Osteoblast (primary cell): ENCODE results near the gene REEP6. TPM values are rescaled to one million over a fixed set of nuclear protein-coding genes. Genes with fewer than 3 reads are reported as not detected.
"Not testable (repeated sequence)": the region's sequence is repeated elsewhere in the genome, so short reads cannot be mapped to it uniquely, and the experiment has no call there.

ENCODE experiments used
- DNase-seq: peaks from one replicate; pipeline ENCODE4 v3.0.0; 2011; ENCODE audit warnings: low spot score, mixed read lengths; ENCODE audit not compliant: insufficient read length; ENCODE audit errors: missing footprints
- H2AFZ ChIP-seq: 2 replicates; pipeline ENCODE4 v1.6.0; 2011; ENCODE audit warnings: mild to moderate bottlenecking, low read length
- H3K27ac ChIP-seq: 2 replicates; pipeline ENCODE4 v1.5.1; 2011; ENCODE audit warnings: mild to moderate bottlenecking, low read depth, low read length, moderate library complexity
- H3K27me3 ChIP-seq: 2 replicates; pipeline ENCODE4 v1.6.0; 2012; ENCODE audit warnings: mild to moderate bottlenecking, control low read depth, inconsistent platforms, low read length, moderate library complexity; ENCODE audit not compliant: insufficient read depth
- H3K36me3 ChIP-seq: 2 replicates; pipeline ENCODE4 v1.5.1; 2011; ENCODE audit warnings: mild to moderate bottlenecking, low read length, control low read depth, moderate library complexity; ENCODE audit not compliant: insufficient read depth
- H3K4me1 ChIP-seq: 2 replicates; pipeline ENCODE4 v1.5.1; 2011; ENCODE audit warnings: mild to moderate bottlenecking, low read length, control low read depth, moderate library complexity; ENCODE audit not compliant: insufficient read depth
- H3K4me2 ChIP-seq: 2 replicates; pipeline ENCODE4 v1.6.0; 2011; ENCODE audit warnings: mild to moderate bottlenecking, low read length; ENCODE audit not compliant: insufficient read depth
- H3K4me3 ChIP-seq: fragments of 200-600 bp; sonication (generic); 3 replicates; pipeline ENCODE4 v1.5.1; 2012; ENCODE audit warnings: mild to moderate bottlenecking, low read length, inconsistent platforms; ENCODE audit not compliant: insufficient read depth
- H3K79me2 ChIP-seq: 2 replicates; pipeline ENCODE4 v1.6.0; 2012; ENCODE audit warnings: mild to moderate bottlenecking, low read length, control low read depth, inconsistent platforms; ENCODE audit not compliant: insufficient read depth
- H3K9me3 ChIP-seq: 2 replicates; pipeline ENCODE4 v1.5.1; 2011; ENCODE audit warnings: low read depth, low read length, control low read depth
- H4K20me1 ChIP-seq: 2 replicates; pipeline ENCODE4 v1.6.0; 2012; ENCODE audit warnings: mild to moderate bottlenecking, low read length, control low read depth; ENCODE audit not compliant: insufficient read depth
- CTCF ChIP-seq: IDR thresholded peaks from 2 replicates; pipeline ENCODE4 v1.5.1; 2011; ENCODE audit warnings: mild to moderate bottlenecking, low read depth, low read length, moderate library complexity; ENCODE audit errors: extremely low read depth
- total RNA-seq: library from RNA; depleted of rRNA; stranded (reverse); fragments of >200 nt; gene quantifications from 2 replicates; pipeline ENCODE4 v1.2.3, GENCODE V29; 2012

REEP6 gene
- total RNA-seq, 1 donor: 1.8 TPM

DNA sequence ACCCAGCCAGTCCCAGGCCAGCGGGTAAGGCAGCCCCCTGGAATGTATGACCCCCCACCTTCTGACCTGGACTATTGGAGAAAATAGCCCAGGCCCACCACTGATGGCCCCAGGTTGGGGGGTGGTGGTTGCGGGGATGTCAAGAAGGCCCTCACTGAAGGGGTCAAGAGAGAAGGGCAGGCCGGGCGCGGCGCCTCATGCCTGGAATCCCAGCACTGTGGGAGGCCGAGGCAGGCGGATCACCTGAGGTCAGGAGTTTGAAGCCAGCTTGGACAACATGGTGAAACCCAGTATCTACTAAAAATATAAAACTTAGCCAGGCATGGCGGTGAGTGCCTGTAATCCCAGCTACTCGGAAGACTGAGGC is 23.3 kb downstream of the REEP6 start:
- DNase-seq: no peak
- Histone ChIP-seq H4K20me1 (no peaks in the 10 kb centered on the region), H3K79me2 (no peaks in the 10 kb centered on the region), H3K9me3 (no peaks in the 10 kb centered on the region), H3K27ac (no peak overlapping the region), H3K4me1 (no peaks in the 10 kb centered on the region), H3K4me3 (no peak overlapping the region), H3K4me2 (no peak overlapping the region), H3K27me3 (peaks cover 26% of the 10 kb centered on the region), H3K36me3 (no peaks in the 10 kb centered on the region), H2AFZ (no peak overlapping the region)
- TF ChIP-seq CTCF: no peak

- no peaks in the 10 kb centered on the region for H4K20me1 ChIP-seq
- H3K4me2 ChIP-seq: no peak overlapping the region
- H2AFZ ChIP-seq: no peak overlapping the region
- H3K4me1 ChIP-seq: no peaks in the 10 kb centered on the region
- no peaks in the 10 kb centered on the region for H3K9me3 ChIP-seq
- no peaks in the 10 kb centered on the region for H3K36me3 ChIP-seq
- no peaks in the 10 kb centered on the region for H3K79me2 ChIP-seq
- TF ChIP-seq CTCF: no peak
- H3K27me3 ChIP-seq: peaks cover 21% of the 10 kb centered on the region
- no peak overlapping the region for H3K27ac ChIP-seq
- DNase-seq: peak; percentile 87
- no peak overlapping the region for H3K4me3 ChIP-seq
Observed at GRCh38 chr19:1514986-1515721, 24.2 kb downstream of the REEP6 start.

DNA sequence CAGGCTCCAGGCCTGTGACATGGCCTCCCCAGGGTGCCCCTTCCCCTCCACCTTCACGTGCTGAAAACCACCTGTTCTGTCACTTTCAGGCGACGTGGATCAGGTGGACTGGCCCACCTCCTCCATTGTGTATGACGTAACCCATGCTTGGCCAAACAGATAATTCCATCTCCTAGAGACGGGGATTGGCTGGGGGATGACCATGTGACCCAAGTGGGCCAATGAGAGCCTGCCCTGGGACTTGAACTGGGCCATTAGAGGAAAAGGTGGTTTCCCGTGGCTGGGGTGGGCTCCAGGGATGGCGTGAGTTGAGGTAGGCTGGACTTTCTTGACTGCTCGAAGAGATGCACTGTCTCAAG is 25.4 kb downstream of the REEP6 start:
- TF ChIP-seq CTCF: no peak
- peak; percentile 90 for DNase-seq
- Histone ChIP-seq H3K79me2 (no peaks in the 10 kb centered on the region), H3K4me2 (no peak overlapping the region), H3K27ac (no peak overlapping the region), H3K4me3 (no peak overlapping the region), H2AFZ (no peak overlapping the region), H4K20me1 (no peaks in the 10 kb centered on the region), H3K36me3 (no peaks in the 10 kb centered on the region), H3K27me3 (peaks cover 13% of the 10 kb centered on the region), H3K4me1 (no peaks in the 10 kb centered on the region), H3K9me3 (no peaks in the 10 kb centered on the region)

DNA sequence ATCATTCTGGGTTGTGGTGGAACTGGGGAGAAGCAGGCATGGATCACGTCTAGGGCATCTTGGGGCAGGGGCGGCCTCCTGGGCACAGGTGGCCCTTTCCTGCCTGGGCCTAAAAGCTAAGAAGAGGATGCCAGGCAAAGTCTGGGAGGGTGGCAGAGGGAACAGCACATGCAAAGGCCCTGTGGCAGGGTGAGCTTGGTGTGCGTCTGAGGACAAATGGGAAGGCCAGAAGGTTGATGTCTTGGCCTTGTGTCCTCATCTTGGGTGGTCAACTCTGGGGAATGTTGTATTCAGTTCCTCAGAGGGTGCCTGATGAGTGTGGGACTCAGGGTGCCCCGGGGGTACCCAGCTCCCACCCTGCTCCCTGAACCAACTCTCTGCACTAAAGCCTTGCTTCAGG is 27.5 kb downstream of the REEP6 start:
- Histone ChIP-seq H3K27ac (no peak overlapping the region), H3K9me3 (no peaks in the 10 kb centered on the region), H3K4me3 (no peak overlapping the region), H3K4me2 (no peak overlapping the region), H4K20me1 (no peaks in the 10 kb centered on the region), H2AFZ (no peak overlapping the region), H3K79me2 (no peaks in the 10 kb centered on the region), H3K27me3 (peaks cover 11% of the 10 kb centered on the region), H3K4me1 (no peaks in the 10 kb centered on the region), H3K36me3 (no peaks in the 10 kb centered on the region)
- no peak for TF ChIP-seq CTCF
- DNase-seq: peak; percentile 48

DNA sequence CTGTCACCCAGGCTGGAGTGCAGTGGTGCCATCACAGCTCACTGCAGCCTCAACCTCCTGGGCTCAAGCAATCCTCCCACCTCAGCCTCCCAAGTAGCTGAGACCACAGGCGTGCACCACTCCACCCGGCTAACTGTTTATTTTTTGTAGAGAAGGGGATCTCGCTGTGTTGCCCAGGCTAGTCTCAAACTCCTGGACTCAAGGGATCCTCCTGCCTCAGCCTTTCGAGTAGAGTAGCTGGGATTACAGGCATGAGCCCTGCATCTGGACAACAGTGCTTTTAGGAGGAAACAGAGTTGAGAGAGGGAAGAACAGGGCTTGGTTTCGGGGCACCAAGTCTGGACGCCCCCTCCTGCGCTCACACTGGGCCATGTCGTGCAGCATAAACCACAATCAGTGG is 28.8 kb downstream of the REEP6 start:
- H3K9me3 ChIP-seq, H3K4me1 ChIP-seq, H3K27ac ChIP-seq, H4K20me1 ChIP-seq, H3K79me2 ChIP-seq, H3K4me2 ChIP-seq, H2AFZ ChIP-seq, H3K36me3 ChIP-seq, H3K4me3 ChIP-seq: not testable (repeated sequence)
- peak; percentile 66 for DNase-seq
- H3K27me3 ChIP-seq: peaks cover 19% of the 10 kb centered on the region
